Hepatic stellate cell (primary cell): ENCODE data around the gene RAPGEF6.

Experiments
- DNase-seq: peaks from one replicate; pipeline ENCODE4 v3.0.0; 2011; ENCODE audit warnings: low spot score

Gene RAPGEF6

GRCh38 chr5:131541071-131541470, 94.0 kb downstream of the RAPGEF6 start:
- DNase-seq: no peak

- no peak for DNase-seq
These were observed 95.8 kb downstream of the RAPGEF6 start for GRCh38 chr5:131539251-131539650.

DNA sequence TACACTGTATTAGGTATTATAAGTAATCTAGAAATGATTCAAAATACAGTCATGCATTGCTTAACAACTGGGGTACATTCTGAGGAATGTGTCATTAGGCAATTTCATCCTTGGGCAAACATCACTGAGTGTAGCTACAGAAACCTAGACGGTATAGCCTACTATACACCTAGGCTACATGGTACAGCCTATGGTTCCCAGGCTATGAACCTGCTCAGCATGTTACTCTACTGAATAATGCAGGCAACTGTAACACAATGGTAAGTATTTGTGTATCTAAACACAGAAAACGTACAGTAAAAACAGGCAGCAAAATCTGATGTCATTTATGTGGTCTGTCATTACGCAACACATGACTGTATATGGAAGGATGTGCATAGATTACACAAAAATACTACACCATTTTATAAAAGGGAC, 96.8 kb downstream of the RAPGEF6 start:
- no peak for DNase-seq

GRCh38 chr5:131536850-131537448, 98.1 kb downstream of the RAPGEF6 start:
- no peak for DNase-seq

- no peak for DNase-seq
These were observed 98.7 kb downstream of the RAPGEF6 start for GRCh38 chr5:131536211-131536826.

DNA sequence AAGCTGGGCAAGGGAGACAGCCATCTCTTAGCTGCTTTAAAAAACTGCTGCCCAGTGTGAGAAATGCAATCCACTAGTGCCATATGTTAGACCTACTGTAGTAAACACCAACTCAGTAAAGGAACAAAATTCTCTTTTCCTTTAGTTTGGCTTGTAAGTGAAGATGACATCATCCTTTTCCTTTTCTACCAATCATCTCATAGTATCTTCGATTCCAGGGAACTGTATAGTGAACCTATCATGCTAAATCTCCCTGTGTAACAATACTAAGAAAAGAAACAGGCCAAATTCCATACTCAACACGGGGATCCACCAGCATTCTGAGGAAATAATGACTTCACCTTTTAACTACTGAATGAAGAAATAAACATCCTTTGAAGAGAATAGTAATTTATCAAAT, 100.1 kb downstream of the RAPGEF6 start:
- DNase-seq: no peak

DNA sequence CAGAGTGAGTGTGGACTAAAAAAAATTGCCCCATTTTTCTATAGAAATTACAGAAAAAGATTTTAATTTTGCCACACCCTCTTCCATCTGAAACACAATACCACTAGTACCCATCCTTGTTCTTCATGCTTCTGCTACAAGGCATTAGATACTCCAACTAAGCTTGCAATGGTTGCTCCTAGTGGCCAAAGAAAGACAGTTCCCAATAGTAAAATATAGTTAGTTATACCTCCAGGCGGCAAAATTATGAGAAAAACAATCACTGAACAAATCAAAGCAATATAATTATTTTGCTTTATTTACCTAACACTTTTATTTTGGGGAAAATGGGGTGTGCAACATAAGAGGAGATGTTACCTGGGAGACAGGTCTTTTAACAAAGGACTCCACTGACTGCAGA, 101.2 kb downstream of the RAPGEF6 start:
- DNase-seq: no peak

GRCh38 chr5:131532031-131532640, 102.9 kb downstream of the RAPGEF6 start:
- DNase-seq: no peak

GRCh38 chr5:131530706-131531331, 104.2 kb downstream of the RAPGEF6 start:
- DNase-seq: no peak

DNA sequence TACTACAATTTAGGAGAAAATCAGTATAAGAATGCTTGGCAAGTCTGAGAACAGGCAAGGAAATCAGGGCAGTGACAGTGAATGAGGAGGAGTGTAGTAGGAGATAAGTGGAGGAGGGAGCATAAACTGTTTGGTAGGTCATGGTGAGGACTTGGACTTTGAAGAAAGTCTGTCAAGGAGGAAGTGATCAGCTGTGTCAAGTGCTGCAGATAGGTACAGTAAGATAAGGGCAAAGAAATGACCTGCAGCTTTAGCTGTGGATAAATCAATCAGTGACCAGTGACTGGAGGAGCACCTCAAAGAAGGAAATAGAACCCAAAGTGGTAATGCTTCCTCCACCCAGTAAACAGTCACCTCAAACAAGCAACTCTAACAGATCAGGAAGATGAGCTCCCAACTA, 106.3 kb downstream of the RAPGEF6 start:
- DNase-seq: no peak

DNA sequence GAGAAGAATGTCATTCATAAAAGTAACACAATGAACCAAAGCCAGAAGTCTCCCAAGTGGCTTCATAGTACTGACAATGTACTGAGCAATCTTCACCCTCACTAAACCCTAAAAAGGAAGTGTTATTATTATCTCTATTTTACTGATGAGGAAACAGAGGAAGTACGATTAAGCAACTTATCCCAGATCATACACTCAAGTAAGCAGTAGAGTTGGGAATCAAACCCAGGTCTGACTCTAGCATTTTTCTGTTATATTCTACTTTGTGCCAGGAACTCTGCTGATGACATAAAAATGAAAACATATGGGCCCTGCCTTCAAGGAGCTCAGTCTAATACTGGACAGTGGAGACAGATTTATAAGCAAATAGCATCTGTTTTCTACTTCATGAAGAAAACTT, 109.2 kb downstream of the RAPGEF6 start:
- no peak for DNase-seq

DNA sequence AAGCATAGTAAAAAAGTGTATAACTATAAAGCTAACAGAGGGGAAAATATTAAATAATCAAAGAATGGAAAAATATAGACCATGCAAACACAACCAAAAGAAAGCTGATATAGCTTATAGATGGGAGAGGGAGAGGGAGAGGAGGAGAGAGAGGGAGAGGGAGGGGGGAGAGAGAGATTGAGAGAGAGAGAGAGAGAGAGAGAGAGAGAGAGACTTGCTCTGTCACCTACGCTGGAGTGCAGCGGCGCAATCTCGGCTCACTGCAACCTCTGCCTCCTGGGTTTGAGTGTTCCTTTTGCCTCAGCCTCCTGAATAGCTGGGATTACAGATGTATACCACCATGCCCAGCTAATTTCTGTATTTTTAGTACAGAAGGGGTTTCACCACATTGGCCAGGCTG, 110.6 kb downstream of the RAPGEF6 start:
- DNase-seq: no peak

DNA sequence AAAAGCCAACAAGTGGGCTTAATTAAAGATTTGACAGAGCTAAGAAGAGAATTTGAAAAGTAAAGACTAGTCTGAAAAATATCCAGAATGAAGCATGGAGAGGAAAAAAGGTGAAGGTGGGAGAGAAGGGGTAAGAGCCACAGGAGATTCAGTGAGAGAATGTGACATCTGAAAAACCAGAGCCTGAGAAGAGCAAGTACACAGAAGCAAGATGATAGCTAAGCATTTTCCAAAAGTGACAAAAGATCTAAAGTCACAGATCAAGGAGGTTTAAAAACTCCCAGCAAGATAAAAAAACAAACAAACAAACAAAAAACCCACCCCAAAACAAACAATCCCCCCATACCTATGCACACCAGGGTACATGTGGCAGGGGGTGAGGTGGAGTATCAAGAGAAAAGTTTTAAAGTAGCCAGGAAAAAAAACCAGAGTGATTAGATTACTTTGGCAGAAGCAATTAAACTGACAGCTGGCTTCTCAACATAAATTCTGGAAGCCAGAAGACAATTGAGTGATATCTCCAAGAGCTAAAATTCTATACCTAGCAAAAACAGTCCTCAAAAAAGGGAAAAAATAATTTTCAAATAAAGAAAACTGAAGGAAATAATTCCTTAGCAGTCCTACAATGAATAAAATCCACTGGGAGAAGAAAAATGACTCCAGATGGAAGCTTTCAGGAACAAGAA, 111.4 kb downstream of the RAPGEF6 start:
- DNase-seq: no peak

DNA sequence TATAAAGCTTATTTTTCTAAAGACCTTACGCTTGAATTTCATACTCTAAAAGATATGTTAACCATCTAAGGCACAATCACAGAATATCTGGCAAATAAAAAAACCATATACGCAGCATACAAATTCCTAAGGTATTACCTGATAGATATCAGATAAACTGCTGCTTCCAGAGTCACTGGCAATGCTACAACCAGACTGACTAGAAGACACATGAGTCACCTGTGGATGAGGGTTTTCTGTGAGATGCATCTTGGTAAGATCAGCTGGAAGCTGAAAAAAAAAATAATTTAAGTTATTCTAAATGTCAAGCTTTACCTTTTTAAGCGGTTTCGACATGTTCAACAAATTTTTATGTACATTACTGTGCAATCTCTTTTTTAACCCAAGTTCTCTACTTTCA, 113.8 kb downstream of the RAPGEF6 start:
- no peak for DNase-seq

- no peak for DNase-seq
These were observed 119.7 kb downstream of the RAPGEF6 start for GRCh38 chr5:131515348-131515747.

DNA sequence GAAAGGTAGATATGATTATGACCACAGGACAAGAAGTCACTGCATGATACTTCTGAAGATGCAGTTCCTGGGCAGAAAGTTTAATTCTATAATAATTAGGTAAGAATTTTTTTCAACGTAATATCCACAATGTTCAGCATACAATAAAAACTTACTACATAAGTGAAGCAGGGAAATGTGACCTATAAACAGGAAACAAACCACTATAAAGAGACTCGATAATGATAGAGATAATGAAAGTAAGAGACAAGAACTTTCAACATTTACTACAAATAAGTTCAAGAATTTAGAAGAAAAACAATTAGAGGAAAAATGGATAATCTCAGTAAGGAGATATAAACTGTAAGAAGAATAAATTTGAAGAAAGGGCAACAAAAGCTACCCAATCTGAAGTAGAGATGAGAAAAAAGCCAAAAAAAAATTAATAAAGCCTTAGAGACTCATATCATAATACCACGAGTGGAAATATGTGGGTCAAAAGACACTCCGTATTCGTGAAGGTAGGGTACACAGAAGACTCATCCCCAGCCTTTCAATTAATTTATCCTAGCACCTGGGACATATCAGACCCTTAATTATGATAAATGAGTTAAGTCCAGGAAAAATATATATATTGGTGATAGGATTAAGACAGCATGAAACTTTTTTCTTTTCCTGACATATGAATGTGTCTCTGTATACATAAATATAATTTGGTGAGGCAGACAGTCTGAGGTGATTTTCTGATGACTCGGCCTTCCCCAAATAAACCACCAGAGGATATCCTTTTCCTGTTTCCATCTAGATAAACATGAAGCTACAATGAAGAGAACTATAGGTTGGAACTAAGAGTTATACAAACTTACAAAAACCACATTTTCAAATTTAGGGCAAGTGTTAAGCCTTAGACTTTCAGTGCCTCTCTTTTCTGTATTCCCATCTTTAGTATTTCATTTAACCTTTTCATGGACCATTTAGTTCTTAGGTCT, 120.4 kb downstream of the RAPGEF6 start:
- no peak for DNase-seq

GRCh38 chr5:131513780-131514179, 121.2 kb downstream of the RAPGEF6 start:
- DNase-seq: no peak

GRCh38 chr5:131511934-131512333, 123.1 kb downstream of the RAPGEF6 start:
- no peak for DNase-seq

- DNase-seq: no peak
These were observed 125.2 kb downstream of the RAPGEF6 start for GRCh38 chr5:131509801-131510200.

- no peak for DNase-seq
These were observed 129.7 kb downstream of the RAPGEF6 start for GRCh38 chr5:131505237-131505908.

DNA sequence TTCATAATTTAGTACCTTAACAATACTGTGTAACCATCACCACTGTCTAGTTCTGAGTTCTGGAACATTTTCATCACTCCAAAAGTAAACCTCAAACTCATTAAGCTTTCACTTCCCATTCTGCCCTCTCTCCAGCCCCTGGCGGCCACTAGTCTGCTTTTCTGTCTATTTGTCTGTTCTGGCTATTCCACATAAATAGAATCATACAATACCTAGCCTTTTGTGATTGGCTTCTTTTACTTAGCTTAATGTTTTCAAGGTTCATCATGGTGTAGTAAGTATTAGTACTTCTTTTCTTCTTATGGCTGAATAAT, 138.7 kb downstream of the RAPGEF6 start:
- no peak for DNase-seq
